Embryonic facial prominence (tissue), 1 donor: Measurements from ENCODE around the gene AHI1.
"Not testable (repeated sequence)": the region's sequence is repeated elsewhere in the genome, so short reads cannot be mapped to it uniquely, and the experiment has no call there.

Source experiments
- DNase-seq: peaks from one replicate; pipeline ENCODE4 v3.0.0-alpha.2; 2016; ENCODE audit errors: extremely low spot score

Gene AHI1

DNA sequence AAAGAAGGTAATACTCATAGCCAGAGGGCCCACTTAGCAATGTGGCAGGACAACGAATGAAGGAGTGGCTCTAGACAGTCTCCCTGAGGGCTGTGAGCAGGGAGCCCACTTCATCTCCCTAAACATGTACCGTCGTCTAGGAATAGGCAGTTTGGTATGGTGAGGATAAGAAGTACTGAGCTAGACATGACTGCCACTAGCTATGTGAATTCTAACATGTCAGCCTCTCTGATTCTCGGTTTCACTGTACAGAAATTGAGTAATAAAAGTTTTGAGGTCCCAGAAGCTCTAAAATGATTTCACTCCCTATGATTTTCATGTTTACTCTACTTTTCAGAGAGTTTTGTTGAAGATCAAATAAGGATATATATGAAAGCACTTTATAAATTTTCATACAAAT lies 107.1 kb downstream of the AHI1 start:
- DNase-seq: no peak

DNA sequence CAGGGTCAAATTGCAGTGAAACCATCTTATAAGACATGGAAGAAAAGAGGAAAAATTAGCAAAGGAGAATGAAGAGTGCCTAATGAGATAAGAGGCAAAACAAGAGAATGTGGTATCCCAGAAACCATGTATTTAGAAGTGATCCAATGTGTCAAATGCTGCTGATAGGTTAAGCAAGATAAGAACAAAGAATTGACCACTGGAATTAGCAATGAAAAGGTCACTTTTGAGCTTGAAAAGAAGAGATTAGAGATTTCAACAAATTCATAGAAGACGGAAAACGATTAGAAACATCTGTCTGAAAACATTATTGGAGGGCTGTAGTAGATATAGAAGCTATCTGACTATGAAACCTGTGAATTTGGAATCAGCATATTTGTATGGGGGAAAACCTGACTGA lies 112.2 kb downstream of the AHI1 start:
- no peak for DNase-seq

DNA sequence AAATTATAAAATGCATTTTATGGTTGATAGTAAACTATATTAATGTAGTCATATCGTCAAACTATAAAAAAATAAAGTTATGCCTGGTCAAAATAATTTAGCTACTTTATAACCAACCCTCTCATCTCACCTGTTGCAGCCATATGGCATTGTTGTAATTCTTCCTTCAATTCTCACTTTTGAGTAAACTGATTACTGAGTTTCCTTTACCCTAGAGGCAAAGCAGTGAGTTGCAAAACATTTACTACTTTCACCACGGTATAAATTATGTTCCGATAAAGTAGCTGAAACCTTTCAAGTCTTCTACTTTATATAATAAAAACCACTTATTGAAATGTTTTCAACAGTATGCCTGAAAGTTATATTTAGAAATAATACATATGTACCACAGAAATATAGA lies 113.8 kb downstream of the AHI1 start:
- no peak for DNase-seq

DNA sequence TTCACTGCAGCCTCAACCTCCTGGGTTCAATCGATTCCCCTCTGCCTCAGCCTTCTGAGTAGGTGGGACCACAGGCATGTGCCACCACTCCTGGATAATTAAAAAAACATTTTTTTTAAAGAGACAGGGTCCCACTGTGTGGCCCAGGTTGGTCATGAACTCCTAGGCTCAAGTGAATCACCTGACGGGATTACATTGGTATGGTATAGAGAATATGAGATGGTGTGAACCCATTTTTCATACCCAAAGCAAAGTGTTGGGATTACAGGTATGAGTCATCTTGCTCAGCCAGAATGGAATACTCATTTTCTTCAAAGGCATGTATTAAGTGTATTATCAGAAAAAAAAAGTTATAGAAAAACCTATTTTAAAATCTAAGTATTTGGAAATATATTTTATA lies 114.2 kb downstream of the AHI1 start:
- DNase-seq: no peak

DNA sequence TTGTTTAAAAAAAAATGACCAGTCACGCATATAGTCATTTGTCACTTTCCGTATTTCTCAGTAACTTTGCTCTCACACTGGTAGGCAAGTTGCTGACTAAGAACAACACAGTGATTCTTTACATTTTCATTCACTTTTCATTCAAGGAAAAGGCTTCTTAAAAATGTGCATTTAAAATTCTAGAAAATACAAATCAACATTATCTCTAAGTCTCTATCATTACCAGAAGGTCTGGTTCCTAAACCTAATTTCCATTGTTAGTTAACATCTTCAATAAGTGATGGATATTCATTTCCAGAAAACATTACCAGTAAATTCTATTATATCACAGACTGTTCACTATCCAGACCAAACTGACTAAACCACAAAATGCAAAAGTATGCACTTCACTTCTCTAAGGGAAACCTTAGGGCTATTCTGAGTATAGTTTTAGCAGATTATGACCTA lies 115.3 kb downstream of the AHI1 start:
- no peak for DNase-seq

DNA sequence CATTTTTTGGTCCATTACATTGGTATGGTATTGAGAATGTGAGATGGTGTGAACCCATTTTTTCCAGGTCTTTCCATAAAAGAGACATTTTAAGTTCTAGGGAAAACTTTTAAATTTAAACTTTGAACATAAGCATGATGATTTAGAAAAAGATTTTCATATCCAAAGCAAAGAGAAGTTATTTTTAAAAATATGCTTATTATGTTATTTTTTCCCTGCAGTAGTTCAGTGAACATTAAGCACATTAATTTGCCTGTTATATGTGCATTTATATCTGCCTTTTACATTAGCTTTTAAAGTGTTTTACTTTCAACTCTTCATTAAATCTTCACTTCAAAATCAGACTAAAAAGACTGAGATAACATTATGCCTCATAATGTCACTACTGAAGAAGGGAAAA lies 116.7 kb downstream of the AHI1 start:
- DNase-seq: no peak

DNA sequence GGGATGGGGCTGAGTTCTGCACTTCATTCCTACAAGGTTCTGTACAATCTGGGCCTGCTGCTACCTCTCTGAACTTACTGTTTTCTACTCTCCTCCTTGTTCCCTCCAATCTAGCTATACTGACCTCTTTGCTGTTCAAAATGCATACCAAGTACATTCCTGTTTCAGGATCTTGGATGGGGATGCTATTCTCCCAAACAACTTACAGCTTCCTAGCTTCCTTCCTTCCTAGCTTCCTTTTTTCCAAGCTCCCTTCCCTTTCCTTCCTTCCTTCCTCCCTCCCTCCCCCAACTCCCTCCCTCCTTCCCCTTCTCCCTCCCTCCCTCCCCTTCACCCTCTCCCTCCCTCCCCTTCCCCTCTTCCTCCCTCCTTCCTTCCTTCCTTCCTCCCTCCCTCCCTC lies 117.9 kb downstream of the AHI1 start:
- DNase-seq: no peak

DNA sequence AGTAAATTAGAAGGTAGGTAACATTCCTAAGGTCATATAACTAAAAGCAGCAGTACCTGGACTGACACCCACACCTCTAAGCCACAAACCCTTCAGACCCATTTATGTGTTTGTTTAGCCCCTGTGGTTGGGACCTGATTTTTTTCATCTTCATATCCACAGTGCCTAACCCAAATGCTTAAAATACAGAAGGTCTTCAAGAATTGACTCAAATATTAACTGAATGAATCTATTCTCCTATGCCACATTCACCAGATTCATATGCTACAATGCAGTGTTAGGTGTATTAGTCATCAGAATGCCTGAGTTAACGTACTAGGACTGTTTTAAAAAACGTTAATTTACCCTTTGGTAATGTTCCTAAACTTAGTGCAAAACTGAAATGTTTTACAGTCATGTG lies 124.8 kb downstream of the AHI1 start:
- DNase-seq: no peak

DNA sequence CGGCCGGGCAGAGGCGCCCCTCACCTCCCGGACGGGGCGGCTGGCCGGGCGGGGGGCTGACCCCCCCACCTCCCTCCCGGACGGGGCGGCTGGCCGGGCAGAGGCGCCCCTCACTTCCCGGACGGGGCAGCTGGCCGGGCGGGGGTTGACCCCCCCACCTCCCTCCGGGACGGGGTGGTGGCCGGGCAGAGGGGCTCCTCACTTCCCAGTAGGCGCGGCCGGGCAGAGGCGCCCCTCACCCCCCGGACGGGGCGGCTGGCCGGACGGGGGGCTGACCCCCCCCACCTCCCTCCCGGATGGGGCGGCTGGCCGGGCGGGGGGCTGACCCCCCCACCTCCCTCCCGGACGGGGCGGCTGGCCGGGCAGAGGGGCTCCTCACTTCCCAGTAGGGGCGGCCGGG lies 133.9 kb downstream of the AHI1 start:
- not testable (repeated sequence) for DNase-seq

DNA sequence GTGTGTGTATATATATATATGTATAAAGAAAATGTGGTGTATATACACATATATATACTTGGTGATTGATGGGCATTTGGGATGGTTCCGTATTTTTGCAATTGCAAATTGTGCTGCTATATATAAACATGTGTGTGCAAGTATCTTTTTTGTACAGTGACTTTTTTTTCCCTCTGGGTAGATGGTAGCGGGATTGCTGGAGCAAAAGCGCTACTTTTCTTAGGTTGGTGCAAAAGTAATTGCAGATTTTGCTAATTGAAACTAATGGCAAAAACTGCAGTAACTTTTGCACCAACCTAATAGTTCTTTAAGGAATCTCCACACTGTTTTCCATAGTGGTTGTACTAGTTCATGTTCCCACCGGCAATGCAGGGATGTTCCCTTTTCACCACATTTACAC lies 135.4 kb downstream of the AHI1 start:
- DNase-seq: no peak

DNA sequence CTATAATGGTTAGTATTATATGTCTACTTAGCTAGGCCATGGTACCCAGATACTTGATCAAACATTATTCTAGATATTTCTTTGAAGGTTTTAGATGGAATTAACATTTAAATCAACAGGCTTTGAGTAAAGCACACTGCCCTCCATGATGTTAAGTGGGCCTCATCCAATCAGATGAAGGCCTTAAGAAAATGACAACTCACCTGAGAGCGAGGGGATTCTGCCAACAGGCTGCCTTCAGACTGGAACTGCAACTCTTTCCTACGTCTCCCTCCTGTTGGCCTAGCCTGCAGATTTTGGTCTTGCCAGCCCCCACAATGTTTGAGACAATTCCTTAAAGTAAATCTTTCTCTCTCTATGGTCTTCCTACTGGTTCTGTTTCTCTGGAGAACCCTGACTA lies 137.3 kb downstream of the AHI1 start:
- DNase-seq: no peak

DNA sequence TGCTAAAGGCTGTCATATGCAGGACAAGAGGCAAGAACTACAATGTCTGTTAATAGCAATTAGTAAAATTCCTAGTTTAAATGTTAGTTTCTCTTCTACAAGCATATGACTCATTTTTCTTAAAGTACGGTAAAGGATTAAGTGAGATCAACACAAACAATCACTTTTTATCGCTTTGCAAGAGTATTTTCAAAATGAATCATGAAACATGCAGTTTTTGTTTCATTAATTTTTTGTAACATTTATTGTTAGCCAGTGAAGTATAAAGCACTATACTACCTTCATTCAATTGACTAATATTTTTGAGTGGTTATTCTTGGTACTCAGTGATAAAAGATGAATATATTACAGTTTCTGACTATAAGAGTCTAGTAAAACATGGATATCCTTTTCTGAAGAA lies 138.6 kb downstream of the AHI1 start:
- DNase-seq: no peak

DNA sequence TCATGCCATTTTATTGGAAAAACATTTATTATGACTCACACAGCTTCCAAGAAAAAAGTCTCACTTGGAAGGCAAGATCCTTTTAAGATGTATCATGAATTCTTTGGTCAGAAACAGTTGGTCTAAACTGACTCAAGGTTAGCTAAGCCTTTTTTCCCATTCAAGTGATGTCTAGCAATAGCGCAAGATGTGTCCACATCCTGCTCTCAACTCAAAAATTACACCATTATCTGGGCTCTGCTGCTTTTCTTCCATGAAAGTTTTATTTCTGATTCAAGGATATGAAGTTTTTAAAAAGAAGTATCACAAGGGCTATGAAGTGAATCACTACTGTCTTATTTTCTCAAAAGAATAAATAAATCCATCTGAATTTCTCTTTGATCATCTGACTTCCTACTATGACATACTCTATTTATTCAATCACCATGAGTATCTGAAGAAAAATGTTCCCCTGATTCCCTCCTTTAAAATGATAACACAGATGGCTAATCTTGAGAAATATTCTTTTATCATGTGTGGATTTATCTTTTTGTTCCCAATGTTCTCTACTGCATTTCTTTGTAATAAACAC lies 139.2 kb downstream of the AHI1 start:
- DNase-seq: no peak

DNA sequence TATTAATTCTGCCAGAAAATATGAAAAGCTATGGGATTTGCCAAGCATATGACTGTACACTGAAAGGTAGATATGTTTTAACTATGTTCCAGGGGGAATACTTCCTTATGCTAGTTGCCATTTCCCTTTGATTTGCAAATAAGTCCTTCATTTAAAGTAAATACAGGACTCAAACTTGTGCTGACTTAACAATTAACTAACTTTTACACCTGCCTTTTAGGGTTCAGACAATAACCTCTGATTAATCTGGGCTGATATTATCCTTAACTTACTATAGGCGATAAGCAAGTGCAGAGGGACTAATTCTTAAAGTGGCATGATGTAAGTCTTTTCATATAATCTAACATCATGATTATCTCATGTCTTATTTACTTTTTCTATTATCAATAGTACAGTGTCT lies 143.1 kb downstream of the AHI1 start:
- no peak for DNase-seq

DNA sequence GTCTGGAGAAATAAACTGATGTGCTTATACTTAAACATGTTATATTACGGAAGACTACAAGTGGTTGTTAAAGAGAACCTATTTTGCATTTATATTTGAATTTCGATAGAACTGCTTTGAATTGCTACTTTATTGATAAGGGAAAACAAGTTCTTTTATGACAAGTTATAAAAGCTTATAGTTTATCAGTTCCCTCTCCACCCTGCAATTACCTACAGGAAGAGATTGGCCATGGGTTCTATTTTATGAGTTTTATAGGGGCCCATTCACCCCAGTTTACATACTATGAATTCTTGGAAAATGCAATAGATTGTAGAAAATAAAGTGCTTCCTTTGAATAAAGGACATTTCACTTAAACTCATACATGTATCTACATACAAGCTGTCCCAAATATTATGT lies 144.4 kb downstream of the AHI1 start:
- DNase-seq: no peak

DNA sequence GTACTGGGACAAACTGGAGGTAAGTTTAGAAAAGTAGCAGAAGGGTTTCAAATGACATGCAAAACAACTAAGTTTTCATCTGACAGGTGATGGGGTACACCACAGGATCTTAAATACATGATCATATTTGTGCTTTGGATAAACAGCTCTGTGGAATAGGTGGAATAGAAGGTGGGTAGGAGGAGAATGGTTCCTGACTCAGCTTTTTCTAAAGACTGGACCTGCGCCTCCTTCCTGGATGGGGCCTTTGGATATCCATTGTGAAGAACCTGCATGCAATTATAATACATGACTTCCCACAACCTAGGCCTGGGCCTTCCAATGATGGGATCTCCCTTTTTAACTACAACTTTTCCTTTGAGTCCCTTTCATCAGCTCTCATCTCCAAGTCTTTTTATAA lies 145.9 kb downstream of the AHI1 start:
- DNase-seq: no peak

DNA sequence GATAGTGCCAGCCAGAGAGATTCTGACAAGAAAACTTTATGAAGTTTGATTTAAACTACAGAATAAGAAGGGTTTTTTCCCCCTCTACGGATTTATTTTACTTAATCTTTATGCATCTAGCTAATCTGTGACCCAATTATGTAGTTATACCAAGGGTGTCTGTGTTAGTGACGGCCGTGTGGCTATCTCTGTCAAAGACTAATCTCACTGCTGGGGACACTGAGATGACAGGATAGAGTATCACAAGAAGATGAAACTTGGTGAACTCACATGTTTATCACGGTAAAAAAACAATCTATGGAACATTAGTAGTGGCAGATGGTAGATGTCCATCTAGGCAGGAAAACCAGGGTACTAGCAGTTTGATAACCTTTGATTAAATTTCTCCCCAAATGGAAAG lies 149.7 kb downstream of the AHI1 start:
- no peak for DNase-seq

DNA sequence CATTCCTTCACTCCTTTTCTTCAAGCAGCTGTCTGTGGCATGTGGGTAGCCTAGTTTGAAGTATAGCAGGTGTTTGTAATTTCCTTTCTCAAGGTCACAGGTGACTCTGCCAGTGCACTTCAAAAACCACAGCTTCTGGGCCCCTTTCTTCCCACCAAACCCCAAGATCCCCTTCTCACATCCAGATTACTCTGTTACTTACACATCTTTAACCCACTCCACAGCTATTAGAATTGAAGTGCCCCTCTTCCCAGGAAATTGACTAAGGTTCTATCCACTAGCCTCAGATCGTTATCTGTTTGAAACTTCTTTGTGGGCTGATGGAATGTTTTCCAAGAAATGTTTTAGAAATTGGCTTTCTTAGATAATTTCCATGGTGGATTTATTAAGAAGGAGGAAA lies 150.8 kb downstream of the AHI1 start:
- no peak for DNase-seq

DNA sequence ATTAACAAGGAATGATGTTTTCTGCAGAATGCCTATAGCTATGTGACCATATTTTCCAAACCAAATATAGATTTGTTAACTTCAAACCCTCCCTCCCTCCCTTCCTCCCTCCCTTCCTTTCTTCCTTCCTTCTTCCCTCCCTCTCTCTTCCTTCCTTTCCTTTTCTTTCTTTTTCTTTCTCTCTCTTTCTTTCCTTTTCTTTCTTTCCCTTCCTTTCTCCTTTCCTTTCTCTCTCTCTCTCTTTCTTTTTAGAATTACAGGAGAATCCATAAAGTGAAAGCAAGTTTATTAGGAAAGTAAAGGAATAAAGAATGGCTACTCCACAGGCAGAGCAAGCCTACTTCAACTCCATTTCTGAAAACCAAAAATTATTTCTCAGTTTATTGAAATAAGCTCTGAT lies 153.0 kb downstream of the AHI1 start:
- DNase-seq: no peak

DNA sequence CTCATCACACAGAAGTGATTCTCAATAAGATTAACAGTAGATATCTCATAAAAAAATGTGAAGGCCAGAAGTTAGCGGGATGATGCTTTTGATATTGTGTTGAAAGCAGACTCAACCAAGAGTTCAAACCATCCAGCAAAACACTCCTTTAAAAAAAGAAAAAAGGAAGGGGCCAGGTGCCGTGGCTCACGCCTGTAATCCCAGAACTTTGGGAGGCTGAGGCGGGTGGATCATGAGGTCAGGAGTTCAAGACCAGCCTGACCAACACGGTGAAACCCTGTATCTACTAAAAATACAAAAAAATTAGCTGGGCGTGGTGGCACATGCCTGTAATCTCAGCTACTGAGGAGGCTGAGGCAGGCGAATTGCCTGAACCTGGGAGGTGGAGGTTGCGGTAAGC lies 157.6 kb downstream of the AHI1 start:
- not testable (repeated sequence) for DNase-seq

DNA sequence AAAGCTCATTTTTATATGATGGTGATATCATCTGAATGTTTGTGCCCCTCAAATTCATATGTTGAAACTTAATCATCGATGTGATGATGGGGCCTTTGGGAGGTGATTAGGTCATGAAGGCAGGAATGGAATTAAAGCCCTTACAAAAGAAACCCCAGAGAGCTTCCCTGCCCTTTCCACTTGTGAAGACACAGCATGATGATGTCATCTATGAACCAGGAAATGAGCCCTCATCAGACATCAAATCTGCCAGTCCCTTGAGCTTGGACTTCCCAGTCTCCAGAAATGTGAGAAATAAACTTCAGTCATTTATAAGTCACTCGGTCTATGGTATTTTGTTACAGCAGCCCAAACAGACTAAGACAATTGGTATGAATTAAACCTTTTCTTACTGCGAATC lies 163.4 kb downstream of the AHI1 start:
- no peak for DNase-seq

DNA sequence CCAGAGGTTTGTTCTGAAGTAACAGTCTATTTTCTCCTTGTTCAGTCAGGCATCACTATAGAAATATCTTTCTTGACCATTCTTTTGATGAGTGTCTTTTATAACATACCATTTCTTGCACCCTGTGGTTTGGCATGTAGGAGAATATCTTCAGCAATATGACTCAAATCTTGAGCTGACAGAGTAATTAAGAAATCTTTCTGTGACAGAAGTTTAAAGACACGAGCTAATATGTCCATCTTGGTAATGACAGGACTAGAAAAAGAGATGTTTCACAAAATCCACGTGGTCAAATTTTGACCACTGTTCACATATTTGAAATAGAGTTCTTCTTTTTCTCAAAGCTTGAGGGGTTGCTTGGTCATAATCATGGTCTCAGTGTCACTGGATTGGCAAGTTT lies 166.5 kb downstream of the AHI1 start:
- DNase-seq: no peak

DNA sequence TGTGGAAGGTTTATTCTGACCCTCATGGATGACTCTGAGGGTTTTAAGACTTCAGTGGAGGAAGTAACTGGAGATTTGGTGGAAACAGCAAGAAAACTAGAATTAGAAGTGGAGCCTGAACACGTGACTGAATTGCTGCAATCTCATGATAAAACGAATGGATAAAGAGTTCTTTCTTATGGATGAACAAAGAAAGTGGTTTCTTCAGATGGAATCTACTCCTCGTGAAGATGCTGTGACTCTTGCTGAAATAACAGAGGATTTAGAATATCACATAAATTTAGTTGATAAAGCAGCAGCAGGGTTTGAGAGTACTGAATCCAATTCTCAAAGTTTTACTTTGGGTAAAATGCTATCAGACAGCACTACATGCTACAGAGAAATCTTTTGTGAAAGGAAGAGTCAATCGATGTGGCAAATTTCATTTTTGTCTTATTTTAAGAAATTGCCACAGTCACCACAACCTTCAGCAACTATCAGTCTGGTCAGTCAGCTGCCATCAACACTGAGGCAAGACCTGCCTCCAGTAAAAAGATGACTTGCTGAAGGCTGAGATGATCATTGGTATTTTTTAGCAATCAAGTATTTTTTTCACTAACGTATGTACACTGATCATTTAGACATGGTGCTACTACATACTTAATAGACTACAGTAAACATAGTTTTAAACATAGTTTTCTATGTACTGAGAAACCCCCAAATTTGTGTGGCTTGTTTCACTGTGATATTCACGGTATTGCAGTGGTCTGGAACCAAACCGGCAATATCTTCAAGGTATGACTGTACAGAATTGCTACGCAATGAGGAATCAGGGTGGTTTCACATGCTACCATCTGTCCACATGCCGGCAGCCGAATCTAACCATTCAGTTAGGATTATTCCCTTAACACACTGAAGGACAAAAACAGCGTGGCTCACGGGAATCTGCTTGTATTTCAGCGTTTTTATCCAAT lies 167.4 kb downstream of the AHI1 start:
- DNase-seq: no peak

DNA sequence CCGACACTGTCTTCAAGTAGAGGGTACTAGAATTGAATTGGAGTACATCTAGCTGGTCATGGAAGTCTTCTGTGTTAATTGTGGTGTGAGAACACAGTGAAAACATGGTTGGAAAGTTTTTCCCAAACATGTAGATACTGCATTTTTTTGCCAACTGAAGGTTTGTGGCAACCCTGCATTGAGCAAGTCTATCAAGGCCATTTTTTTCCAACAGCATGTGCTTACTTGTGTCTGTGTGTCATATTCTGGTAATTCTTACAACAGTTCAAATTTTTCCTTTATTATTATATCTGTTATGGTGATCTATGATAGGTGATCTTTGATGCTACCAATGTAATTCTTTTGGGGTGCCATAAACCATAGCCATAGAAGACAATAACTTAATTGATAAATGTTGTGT lies 169.4 kb downstream of the AHI1 start:
- DNase-seq: no peak
